NCI-H446 treated with DMSO at 0.1 percent for 48 hours (cell line): ENCODE measurements around the gene TRIM13.
"Not testable (repeated sequence)": the region's sequence is repeated elsewhere in the genome, so short reads cannot be mapped to it uniquely, and the experiment has no call there.

Source experiments
- DNase-seq: peaks from one replicate; lab custom pipeline; 2025; lab: John Stamatoyannopoulos, UW

TRIM13 gene

DNA sequence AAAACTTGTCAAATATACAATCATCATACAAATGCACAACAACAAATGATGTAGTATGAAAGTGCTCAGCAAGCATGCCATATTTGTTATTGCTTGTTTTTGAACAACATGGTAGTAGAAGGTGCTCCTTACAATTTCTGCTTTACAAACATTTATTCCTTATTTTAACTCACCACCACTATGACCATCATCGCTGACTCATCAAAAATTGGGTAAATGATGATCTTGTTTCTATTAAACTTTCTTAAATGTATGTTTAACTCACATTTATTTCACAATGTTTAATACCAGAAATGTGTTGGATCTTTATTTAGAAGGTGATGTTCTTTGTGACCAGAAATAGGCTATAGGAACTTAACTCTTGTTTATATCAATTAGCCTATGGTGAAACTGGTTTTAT lies 63.9 kb downstream of the TRIM13 start:
- DNase-seq: no peak

DNA sequence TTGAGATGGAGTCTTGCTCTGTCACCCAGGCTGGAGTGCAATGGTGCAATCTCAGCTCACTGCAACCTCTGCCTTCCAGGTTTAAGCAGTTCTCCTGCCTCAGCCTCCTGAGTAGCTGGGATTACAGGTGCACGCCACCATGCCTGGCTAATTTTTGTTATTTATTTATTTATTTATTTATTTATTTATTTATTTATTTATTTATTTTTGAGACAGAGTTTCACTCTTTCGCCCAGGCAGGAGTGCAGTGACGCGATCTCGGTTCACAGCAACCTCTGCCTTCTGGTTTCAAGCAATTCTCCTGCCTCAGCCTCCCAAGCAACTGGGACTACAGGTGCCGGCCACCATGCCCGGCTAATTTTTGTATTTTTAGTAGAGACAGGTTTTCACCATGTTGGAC lies 65.5 kb downstream of the TRIM13 start:
- DNase-seq: not testable (repeated sequence)

DNA sequence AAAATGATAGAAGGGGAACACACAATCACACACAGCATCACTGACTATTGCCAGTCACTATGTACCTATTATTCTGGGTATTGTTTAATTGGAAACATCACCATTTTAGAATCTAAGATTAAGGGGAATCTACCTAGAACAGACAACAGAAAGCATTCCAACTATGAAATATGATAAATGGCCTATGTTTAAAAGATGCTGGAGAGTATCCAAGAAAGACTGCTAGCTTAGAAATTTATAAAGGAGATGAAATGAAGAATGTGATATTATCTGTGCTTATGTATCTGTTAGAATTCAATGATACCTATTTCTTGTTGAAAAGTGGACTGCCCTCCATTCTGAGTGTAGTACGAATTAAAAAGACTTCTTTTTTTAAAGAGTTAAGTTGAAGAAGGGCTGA lies 68.9 kb downstream of the TRIM13 start:
- no peak for DNase-seq
